SK-N-SH (cell line): Measurements from ENCODE around the gene ARHGEF37. TPM values are rescaled to one million over a fixed set of nuclear protein-coding genes. Genes with fewer than 3 reads are reported as not detected.

Experiments used
- CTCF ChIA-PET: fragments of 300-600, 350-600 bp; formaldehyde crosslinking; extraction: SDS; loops from one replicate; lab custom pipeline; 2021; lab: Yijun Ruan, JAX
- POLR2A ChIA-PET: fragments of 350-600 bp; sonication (Branson Sonifier 250); formaldehyde crosslinking; extraction: SDS; loops from one replicate; lab custom pipeline; 2020; ENCODE audit warnings: antibody characterized with exemption, inconsistent platforms; lab: Yijun Ruan, JAX
- DNase-seq: peaks from one replicate; pipeline ENCODE4 v3.0.0; 2012
- H2AFZ ChIP-seq: fragments of 200-600 bp; sonication (generic); 2 replicates; pipeline ENCODE4 v1.8.1; 2016; ENCODE audit warnings: antibody characterized with exemption, mild to moderate bottlenecking, low read depth
- H3F3A ChIP-seq: fragments of 200-600 bp; sonication (generic); replicated peaks from 2 replicates; pipeline ENCODE3; 2016; ENCODE audit warnings: antibody characterized with exemption, mild to moderate bottlenecking; ENCODE audit not compliant: insufficient read depth
- H3K27ac ChIP-seq, 2 experiments: fragments of 200-500 bp in 1 of 2; fragments of 200-600 bp in 1 of 2; sonication (Bioruptor generic) in 1 of 2; sonication (generic), shearing (Covaris generic) in 1 of 2; 2 replicates each; pipeline versions ENCODE4 v1.5.1 to v1.6.1; 2014 to 2016; ENCODE audit warnings: low read depth in 2 of 2, inconsistent platforms in 1 of 2, low read length in 1 of 2, mild to moderate bottlenecking in 1 of 2, mixed read lengths in 1 of 2
- H3K27me3 ChIP-seq: fragments of 200-600 bp; sonication (generic), shearing (Covaris generic); 2 replicates; pipeline ENCODE4 v1.6.1; 2016; ENCODE audit warnings: mixed run types; ENCODE audit not compliant: insufficient read depth
- H3K36me3 ChIP-seq, 2 experiments: fragments of 200-500 bp in 1 of 2; fragments of 200-600 bp in 1 of 2; sonication (Bioruptor generic) in 1 of 2; sonication (generic) in 1 of 2; replicated peaks in 1 of 2; 2 replicates each; pipeline versions ENCODE3 to v1.5.1; 2014 to 2016; ENCODE audit warnings: low read length in 1 of 2, mild to moderate bottlenecking in 1 of 2; ENCODE audit not compliant: insufficient read depth in 2 of 2, control insufficient read depth in 1 of 2
- H3K4me1 ChIP-seq, 2 experiments: fragments of 200-500 bp in 1 of 2; fragments of 200-600 bp in 1 of 2; sonication (Bioruptor generic) in 1 of 2; sonication (generic), shearing (Covaris generic) in 1 of 2; 2 replicates each; pipeline versions ENCODE4 v1.5.1 to v1.6.1; 2014 to 2016; ENCODE audit warnings: low read depth in 1 of 2, low read length in 1 of 2, mixed run types in 1 of 2; ENCODE audit not compliant: insufficient read depth in 2 of 2, control insufficient read depth in 1 of 2
- H3K4me2 ChIP-seq: fragments of 200-600 bp; sonication (generic), shearing (Covaris generic); 2 replicates; pipeline ENCODE4 v1.6.1; 2017; ENCODE audit warnings: mixed run types
- H3K4me3 ChIP-seq, 2 experiments: fragments of 200-500 bp in 1 of 2; fragments of 200-600 bp in 1 of 2; sonication (Bioruptor generic) in 1 of 2; sonication (generic), shearing (Covaris generic) in 1 of 2; 2 replicates each; pipeline versions ENCODE4 v1.5.1 to v1.8.1; 2014 to 2016; ENCODE audit warnings: low read depth in 2 of 2, inconsistent platforms in 1 of 2, low read length in 1 of 2, mild to moderate bottlenecking in 1 of 2, mixed read lengths in 1 of 2, moderate library complexity in 1 of 2
- H3K79me2 ChIP-seq: fragments of 200-600 bp; sonication (generic); 2 replicates; pipeline ENCODE4 v1.8.1; 2017; ENCODE audit warnings: mild to moderate bottlenecking; ENCODE audit not compliant: insufficient read depth
- H3K9ac ChIP-seq: fragments of 200-600 bp; sonication (generic); 2 replicates; pipeline ENCODE4 v1.6.1; 2017; ENCODE audit warnings: mixed run types
- H3K9me2 ChIP-seq: fragments of 200-600 bp; sonication (generic); 2 replicates; pipeline ENCODE4 v1.6.1; 2017; ENCODE audit warnings: mixed run types
- H3K9me3 ChIP-seq: fragments of 200-600 bp; sonication (generic); 2 replicates; pipeline ENCODE4 v1.6.1; 2017; ENCODE audit warnings: mixed run types, mild to moderate bottlenecking, moderate library complexity
- H4K20me1 ChIP-seq: fragments of 200-600 bp; sonication (generic); 2 replicates; pipeline ENCODE4 v1.6.1; 2017; ENCODE audit warnings: mild to moderate bottlenecking, mixed run types; ENCODE audit not compliant: insufficient read depth
- EP300 ChIP-seq, 2 experiments: IDR thresholded peaks; 2 replicates each; pipeline versions ENCODE4 v1.4.0 to v1.6.1; 2012; ENCODE audit warnings: borderline replicate concordance in 1 of 2, low read depth in 1 of 2, low read length in 1 of 2
- EZH2phosphoT487 ChIP-seq: fragments of 200-600 bp; sonication (generic); IDR thresholded peaks from 2 replicates; pipeline ENCODE4 v1.6.1; 2017; ENCODE audit warnings: low read depth, mixed run types, mild to moderate bottlenecking, antibody characterized with exemption, moderate library complexity, borderline replicate concordance
- FOSL2 ChIP-seq: IDR thresholded peaks from 2 replicates; pipeline ENCODE4 v1.4.0; 2012; ENCODE audit warnings: low read depth, mild to moderate bottlenecking, moderate library complexity, borderline replicate concordance
- FOXJ3 ChIP-seq: sonication (generic); formaldehyde crosslinking; IDR thresholded peaks from 2 replicates; pipeline ENCODE4 v1.5.1; 2020; ENCODE audit warnings: mild to moderate bottlenecking, missing genetic modification reagents
- FOXM1 ChIP-seq: IDR thresholded peaks from 2 replicates; pipeline ENCODE4 v1.4.0; 2012; ENCODE audit warnings: low read depth, mild to moderate bottlenecking
- GABPA ChIP-seq: IDR thresholded peaks from 2 replicates; pipeline ENCODE4 v1.4.0; 2012; ENCODE audit warnings: low read depth, mild to moderate bottlenecking
- IRF3 ChIP-seq: fragments of 150-350 bp; IDR thresholded peaks from 2 replicates; pipeline ENCODE4 v1.6.1; 2016; ENCODE audit warnings: mild to moderate bottlenecking, low read depth, low read length
- MEF2A ChIP-seq: IDR thresholded peaks from 2 replicates; pipeline ENCODE4 v1.4.0; 2012; ENCODE audit warnings: low read depth, borderline replicate concordance
- NFIC ChIP-seq: IDR thresholded peaks from 2 replicates; pipeline ENCODE4 v1.4.0; 2012; ENCODE audit warnings: borderline replicate concordance
- RCOR1 ChIP-seq: fragments of 150-350 bp; IDR thresholded peaks from 2 replicates; pipeline ENCODE4 v1.6.1; 2017; ENCODE audit warnings: antibody characterized with exemption, low read length
- REST ChIP-seq: IDR thresholded peaks from 2 replicates; pipeline ENCODE4 v1.6.1; 2012; ENCODE audit warnings: mild to moderate bottlenecking, low read depth, low read length, moderate library complexity
- RXRA ChIP-seq: IDR thresholded peaks from 2 replicates; pipeline ENCODE4 v1.4.0; 2012; ENCODE audit warnings: low read depth, mild to moderate bottlenecking, borderline replicate concordance
- SIN3A ChIP-seq: IDR thresholded peaks from 2 replicates; pipeline ENCODE4 v1.6.1; 2012; ENCODE audit warnings: low read depth, mild to moderate bottlenecking, low read length, moderate library complexity, borderline replicate concordance
- SMC3 ChIP-seq: IDR thresholded peaks from 2 replicates; pipeline ENCODE4 v1.6.1; 2012; ENCODE audit warnings: low read depth, low read length, improper control_type of control experiment
- TAF1 ChIP-seq: IDR thresholded peaks from 2 replicates; pipeline ENCODE4 v1.6.1; 2012; ENCODE audit warnings: low read depth, mild to moderate bottlenecking, low read length, moderate library complexity, borderline replicate concordance
- USF1 ChIP-seq: IDR thresholded peaks from 2 replicates; pipeline ENCODE4 v1.4.0; 2012; ENCODE audit warnings: low read depth, borderline replicate concordance
- ZBTB33 ChIP-seq: IDR thresholded peaks from 2 replicates; pipeline ENCODE4 v1.4.0; 2012; ENCODE audit warnings: low read depth, borderline replicate concordance
- WGBS: methylation state at CpG from one replicate; pipeline ENCODE4 v1.1.6; 2017; ENCODE audit warnings: low lambda C conversion rate; 5-methylcytosine and 5-hydroxymethylcytosine counted together
- polyA plus RNA-seq, 3 experiments: library from polyadenylated mRNA; depleted of rRNA; stranded (reverse); fragments of >200 nt; gene quantifications; 2 replicates each; pipeline ENCODE4 v1.2.3, GENCODE V29; 2012
- TF ChIP-seq, protein P1 (sequence below): fragments of 150-350 bp; IDR thresholded peaks from 2 replicates; pipeline ENCODE4 v1.6.1; 2017; ENCODE audit warnings: antibody characterized with exemption, low read length, low read depth, borderline replicate concordance
- TF ChIP-seq, protein P2 (sequence below): fragments of 200-600 bp; sonication (generic); IDR thresholded peaks from 2 replicates; pipeline ENCODE4 v1.6.1; 2017; ENCODE audit warnings: antibody characterized with exemption, mild to moderate bottlenecking, moderate library complexity
- TF ChIP-seq, protein P3 (sequence below): IDR thresholded peaks from 2 replicates; pipeline ENCODE4 v1.4.0; 2012; ENCODE audit warnings: low read depth

The ARHGEF37 gene
- polyA plus RNA-seq, 1 of the 3 experiments (the other 2 are of a cell fraction) = 0.94 TPM

GRCh38 chr5:149549461-149550267, 31.6 kb upstream of the ARHGEF37 start:
- peaks cover 8 to 15% of the 10 kb centered on the region in 2 experiments; a peak in 3 of 4 replicates for H3K4me1 ChIP-seq
- DNase-seq = peak; percentile 46
- H3K79me2 ChIP-seq = peaks cover 76% of the 10 kb centered on the region
- H3K27me3 ChIP-seq = no peaks in the 10 kb centered on the region
- CTCF ChIA-PET = interaction anchor here (0.8 to 7.0 kb wide), 14 partner anchors 12 to 303 kb away, joined by 3 to 79 read pairs (median 3); no protein-coding TSS in a partner anchor
- H3K4me3 ChIP-seq = peak overlapping the region; percentile 88 to 95
- peak overlapping the region; percentile 96 for H3K4me2 ChIP-seq
- H3K36me3 ChIP-seq = peaks cover 24 to 46% of the 10 kb centered on the region in 2 experiments
- H3K9me3 ChIP-seq = no peaks in the 10 kb centered on the region
- H2AFZ ChIP-seq = no peak overlapping the region
- POLR2A ChIA-PET = no interaction called here
- 1% methylated on average over 25 of the region's 25 CpGs for WGBS
- no peaks in the 10 kb centered on the region for H3K9me2 ChIP-seq
- peaks cover 31% of the 10 kb centered on the region for H4K20me1 ChIP-seq
- peaks cover 12% of the 10 kb centered on the region for H3F3A ChIP-seq
- H3K9ac ChIP-seq = peak overlapping the region; percentile 100
- H3K27ac ChIP-seq = peak overlapping the region; percentile 88 to 96
- TF ChIP-seq, protein P1, sequence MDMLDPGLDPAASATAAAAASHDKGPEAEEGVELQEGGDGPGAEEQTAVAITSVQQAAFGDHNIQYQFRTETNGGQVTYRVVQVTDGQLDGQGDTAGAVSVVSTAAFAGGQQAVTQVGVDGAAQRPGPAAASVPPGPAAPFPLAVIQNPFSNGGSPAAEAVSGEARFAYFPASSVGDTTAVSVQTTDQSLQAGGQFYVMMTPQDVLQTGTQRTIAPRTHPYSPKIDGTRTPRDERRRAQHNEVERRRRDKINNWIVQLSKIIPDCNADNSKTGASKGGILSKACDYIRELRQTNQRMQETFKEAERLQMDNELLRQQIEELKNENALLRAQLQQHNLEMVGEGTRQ = no peak
- TF ChIP-seq SMC3 (no peak), FOSL2 (no peak), EP300 (IDR thresholded peaks at IDR 0.05; ENCODE audit: borderline replicate concordance in 1 of 2, low read depth in 1 of 2, low read length in 1 of 2) (no peak), IRF3 (no peak), RXRA (no peak), TAF1 (peak; percentile 74), RCOR1 (no peak), FOXJ3 (no peak), ZBTB33 (no peak), MEF2A (no peak), NFIC (no peak), SIN3A (peak; percentile 59; the same call in 1 of the 2 replicates), EZH2phosphoT487 (no peak), REST (no peak), GABPA (no peak), USF1 (no peak), FOXM1 (no peak)
- TF ChIP-seq, protein P2, sequence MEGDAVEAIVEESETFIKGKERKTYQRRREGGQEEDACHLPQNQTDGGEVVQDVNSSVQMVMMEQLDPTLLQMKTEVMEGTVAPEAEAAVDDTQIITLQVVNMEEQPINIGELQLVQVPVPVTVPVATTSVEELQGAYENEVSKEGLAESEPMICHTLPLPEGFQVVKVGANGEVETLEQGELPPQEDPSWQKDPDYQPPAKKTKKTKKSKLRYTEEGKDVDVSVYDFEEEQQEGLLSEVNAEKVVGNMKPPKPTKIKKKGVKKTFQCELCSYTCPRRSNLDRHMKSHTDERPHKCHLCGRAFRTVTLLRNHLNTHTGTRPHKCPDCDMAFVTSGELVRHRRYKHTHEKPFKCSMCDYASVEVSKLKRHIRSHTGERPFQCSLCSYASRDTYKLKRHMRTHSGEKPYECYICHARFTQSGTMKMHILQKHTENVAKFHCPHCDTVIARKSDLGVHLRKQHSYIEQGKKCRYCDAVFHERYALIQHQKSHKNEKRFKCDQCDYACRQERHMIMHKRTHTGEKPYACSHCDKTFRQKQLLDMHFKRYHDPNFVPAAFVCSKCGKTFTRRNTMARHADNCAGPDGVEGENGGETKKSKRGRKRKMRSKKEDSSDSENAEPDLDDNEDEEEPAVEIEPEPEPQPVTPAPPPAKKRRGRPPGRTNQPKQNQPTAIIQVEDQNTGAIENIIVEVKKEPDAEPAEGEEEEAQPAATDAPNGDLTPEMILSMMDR = no peak
- TF ChIP-seq, protein P3, sequence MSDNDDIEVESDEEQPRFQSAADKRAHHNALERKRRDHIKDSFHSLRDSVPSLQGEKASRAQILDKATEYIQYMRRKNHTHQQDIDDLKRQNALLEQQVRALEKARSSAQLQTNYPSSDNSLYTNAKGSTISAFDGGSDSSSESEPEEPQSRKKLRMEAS = no peak
